GM19467 (cell line): ENCODE data around the gene FRS2.

Source experiments
- ATAC-seq: cut with Tn5 transposase; IDR thresholded peaks from one replicate; pipeline ENCODE4 v1.9.1; 2021; ENCODE audit warnings: mild to moderate bottlenecking, moderate library complexity; ENCODE audit not compliant: unreplicated experiment

FRS2 gene

DNA sequence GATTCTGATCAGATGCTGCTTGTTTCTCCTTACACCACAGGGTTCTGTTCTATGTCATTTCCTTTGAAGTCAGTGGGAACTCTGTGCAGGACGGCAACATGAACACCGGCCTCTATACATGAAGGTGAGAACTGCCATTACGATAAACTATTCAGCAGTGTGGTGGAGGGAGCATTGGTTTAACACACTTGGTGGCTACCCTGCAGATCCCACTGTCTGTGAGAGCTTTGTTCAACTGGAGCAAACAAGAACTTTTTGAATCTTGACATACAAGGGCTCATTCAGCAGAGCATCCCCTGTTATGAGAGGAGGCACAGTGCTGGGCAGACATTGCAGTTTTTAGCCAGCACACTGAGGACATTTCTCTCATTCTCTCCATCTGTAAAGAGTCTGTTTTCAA is 10.7 kb upstream of the FRS2 start:
- no peak for ATAC-seq

DNA sequence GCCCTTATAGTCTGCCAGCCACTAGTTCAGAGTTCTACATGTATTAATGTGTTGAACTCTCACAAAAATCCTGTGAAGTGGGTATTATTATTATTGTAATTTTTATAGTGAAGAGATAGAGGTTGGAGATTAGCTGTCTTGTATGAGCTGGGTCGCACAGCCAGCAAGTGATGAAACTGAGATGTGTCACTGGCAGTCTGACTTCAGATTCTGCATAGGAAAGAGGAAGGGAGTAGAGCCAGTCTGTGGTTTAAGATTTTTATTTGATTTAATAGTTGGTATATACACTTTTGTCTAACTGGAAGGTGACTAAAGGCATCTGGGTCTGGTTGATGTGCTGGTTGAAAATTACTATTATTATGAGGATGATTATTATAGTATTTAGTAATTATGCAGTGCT is 5.8 kb upstream of the FRS2 start:
- ATAC-seq, result no peak

DNA sequence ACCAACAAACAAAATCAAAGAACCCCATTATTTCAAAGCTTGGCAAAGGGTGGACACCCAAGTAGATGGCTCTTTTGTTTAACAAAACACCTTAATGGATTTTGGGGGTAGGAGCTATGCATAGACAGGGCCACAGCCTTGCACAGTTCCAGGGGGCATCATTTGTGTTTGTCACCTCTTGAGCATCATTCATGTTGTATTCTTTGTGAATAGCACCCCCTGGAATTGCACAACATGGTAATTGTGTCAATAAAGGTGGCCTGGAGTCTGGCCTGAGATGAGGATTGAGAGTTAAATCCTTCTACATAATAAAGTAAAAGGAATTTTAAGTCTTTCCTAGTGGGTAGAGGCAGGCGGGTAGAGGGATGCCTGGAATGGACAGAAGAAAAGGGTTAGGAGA is 3.3 kb upstream of the FRS2 start:
- no peak for ATAC-seq

DNA sequence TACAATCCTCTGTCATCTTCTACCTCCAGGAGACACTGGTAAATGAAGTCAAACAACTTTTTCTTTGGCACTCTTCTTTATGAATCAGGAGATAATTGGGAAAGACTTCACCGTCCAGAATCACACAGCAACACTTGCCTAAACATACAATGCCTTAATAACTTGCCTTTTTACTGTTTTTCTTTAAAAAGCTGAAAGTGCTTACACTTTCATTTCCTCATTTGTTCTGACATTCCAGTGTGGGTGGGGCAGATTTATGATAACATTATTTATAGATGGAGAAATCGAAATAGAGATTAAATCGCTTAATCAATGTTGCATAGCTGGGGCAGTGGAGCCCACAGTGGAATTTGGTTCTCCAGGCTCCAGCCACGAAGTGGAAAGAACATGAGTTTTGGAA is 2.8 kb upstream of the FRS2 start:
- no peak for ATAC-seq

DNA sequence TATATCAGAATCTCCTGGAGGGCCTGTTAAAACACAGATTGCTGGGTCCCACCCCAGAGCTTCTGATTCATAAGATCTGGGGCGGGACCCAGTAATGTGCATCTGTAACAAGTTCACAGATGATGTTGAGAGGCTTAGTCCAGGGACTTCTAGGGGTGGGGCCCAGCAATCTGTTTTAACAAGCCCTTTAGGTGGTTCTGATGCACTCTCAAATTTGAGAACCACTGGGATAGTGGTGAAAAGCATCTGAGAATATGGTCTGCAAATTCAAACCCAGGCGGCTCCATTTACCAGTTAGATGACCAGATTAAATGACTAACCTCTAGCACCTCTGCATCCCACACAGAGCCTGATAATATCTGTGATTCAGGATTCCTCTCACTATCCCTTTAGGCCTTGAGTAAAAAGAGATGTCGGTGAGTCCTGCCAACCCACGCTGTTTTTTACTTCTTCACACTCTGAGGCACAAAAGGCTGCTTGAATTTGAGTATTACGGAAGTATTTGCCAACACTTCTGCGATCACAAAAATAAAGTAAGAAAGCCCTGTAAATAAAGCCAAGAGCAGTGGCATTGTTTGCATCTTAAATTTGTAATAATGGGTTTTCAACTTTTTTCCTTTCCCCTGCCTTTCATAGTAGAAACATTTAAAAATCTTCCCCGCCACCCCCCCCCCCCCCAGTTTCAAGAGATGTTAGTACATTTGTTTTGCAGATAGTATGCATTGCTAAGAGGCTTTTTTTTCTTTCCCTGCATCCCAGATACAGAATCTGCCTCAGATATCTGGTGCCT is 1.8 kb upstream of the FRS2 start:
- no peak for ATAC-seq

DNA sequence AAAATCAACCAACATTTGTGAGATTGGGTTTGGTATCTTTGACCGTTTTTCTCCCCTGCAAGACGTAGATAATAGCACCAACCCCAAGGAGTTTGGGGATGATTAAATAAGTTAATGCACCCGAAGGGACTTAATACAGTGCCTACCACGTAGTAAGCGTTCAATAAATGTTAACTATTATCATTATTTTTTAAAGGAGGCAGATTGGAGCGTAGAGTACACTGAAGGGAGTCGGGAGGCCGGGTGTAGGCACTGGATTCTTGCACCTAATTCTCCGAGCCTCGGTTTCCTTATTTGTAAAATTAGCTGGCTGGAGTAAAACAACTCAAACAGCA is 367 bp upstream of the FRS2 start:
- no peak for ATAC-seq

DNA sequence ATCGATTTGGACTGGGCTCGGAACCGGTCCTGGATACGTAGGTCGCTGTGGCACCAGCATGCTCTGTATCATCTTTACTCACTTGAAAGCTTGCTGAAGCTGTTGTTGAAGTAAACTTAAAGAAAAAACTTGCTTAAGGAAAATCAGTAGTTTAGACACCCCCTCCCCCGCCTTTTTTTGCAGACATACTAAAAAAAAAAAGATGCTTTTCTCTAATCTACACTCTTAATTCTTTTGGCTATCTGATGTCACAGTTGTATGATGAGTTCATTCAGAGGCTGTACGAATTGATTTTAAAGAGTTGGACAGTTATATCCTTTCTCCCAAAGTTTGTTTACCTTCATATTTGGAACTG is 865 bp downstream of the FRS2 start:
- ATAC-seq, result no peak

DNA sequence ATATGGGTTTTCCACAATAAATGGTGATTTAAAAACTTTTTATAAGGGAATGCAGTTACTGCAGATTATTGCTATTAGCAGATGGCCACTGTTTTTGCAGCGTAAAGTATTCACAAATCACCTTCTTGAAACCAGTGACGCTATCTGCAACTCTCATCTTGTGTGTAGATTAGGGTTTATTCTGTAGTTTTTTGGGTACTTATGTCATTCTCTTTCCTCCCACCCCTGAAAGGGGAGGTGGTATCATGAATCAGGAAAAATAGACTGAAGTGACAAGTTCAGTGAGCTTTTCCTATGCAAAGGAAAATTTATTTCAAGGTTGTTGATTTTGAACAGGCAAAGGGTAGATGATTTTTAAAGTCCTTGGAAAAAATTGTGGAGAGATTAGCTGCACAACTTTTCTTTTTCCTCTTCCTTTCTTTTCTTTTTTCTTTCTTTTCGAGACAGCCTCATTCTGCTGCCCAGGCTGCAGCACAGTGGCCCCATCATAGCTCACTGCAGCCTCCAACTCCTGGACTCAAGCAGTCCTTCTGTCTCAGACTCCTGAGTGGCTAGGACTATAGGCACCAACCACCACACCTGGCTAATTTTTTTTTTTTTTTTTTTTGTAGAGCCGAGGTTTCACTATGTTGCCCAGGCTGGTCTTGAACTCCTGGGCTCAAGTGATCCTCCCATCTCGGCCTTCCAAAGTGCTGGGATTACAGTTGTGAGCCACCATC is 1.6 kb downstream of the FRS2 start:
- ATAC-seq, result no peak

DNA sequence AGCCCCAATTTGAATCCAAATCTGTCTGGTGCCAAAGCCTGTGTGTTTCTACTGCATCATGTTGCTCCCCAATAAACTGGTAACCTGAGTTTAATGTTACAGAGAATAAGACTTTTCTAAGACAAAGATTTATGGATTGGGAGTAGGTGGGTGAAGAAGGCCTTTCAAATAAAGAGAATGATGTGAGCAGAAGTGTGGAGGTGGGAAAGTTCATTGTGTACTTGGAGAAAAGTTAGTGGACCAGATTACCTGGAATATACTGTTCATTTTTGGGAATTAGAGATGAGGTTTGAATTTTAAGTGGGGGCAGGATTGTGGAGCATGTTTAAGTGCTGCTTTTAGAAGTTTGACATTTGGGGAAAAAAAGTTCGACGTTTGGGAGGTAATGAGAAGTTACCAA is 3.1 kb downstream of the FRS2 start:
- ATAC-seq, result no peak

DNA sequence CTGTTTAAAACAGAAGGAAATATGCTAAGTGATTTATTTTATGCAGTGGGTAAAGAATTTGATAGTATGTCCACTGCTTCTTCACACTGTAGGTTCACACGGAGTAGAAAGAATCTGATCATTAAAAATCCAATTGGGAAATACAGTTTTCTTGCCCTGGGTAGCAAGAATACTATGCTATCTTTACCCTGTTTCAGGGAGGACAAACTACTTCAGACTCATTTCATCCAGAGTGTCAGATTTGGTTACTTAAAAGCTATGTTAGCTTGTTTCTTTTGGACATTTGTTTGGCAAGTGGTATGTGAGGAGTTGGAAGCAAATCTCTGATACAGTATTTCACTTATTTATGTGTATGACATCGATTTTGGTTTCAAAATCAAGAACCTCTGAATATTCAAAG is 4.3 kb downstream of the FRS2 start:
- no peak for ATAC-seq

DNA sequence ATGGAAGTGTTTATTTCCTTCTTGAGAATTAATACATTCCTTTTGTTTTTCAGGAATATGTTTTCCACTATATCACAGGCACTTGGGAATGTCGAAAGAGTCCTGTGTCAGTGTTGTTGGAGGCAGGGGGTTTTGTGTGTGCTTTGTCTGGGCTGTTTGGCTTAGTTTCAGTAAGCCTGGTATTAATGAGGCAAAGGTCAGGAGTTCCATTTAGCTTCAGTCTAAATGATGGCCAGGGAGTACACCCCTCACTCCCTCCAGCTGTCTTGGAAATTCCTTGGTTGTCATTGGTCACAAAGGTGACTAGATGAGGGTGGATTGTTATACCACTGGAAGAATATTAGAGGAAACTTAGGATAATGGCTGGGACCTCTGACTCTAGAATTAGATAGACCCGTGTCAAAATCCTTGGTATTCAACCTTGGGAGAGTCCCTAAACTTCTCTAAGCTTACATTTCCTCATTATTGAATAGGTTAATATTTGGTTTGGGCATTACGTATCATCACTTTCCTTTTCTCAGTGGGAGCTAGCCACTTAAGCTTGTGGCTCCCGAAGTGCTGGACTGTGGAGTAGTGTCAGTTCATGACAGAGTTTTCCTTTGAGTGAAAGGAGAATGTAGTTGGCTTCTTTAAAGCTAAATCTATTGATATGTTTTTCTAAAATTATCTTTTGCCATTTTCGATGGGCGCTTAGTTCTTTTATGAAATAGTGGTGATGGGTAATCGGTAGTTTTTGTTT is 5.2 kb downstream of the FRS2 start:
- no peak for ATAC-seq

DNA sequence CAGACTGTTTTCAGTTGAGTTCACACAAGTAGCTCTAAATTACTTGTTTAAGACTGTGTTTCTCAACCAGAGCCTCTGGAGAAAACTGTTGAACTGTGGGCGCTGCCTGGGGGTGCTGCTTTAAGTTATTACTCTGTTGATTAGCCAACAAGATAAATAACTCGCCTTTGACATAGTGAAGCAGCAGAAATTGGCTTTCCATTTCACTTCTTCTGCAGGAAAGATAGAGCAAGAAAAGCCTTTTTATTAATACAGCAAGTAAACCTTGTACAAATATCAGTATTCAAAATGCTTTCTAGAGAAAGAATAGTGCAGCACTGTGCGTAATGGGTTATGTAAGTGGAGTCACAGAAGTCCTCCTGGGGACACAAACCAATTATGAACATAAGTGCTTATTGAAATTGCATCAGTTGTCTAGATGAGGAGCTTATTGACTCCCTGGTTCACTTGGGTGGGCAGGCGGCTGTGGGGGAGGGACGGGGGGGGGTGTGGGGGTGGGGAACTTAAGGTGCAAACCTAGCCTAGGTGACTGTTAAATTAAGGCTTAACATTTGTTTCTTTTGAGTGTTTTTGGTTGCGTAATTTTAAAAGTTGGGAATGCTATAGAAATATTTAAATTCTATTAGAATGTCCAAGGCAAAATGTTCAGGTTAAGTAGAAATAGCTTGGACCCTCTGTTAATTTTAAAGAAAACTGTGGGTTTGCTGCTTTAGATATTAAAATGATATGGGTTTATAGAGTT is 6.3 kb downstream of the FRS2 start:
- ATAC-seq, result no peak

DNA sequence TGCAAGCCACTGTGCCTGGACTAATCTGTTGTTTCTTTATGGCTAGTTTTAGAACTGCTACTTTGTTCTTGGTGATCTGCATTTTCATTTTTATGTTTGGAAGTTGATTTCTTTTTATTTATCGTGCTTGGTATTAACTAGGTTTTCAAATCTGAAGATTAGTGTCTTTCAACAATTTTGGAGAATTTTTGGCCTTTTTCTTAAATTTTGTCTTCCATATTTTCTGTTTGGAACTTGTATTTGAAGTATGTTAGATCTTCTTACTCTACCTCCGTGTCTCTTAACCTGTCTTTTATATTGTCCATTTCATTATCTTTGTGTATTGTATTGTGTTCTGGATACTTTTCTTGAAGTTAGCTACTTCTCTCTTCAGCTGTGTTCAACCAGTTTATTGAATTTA is 9.5 kb downstream of the FRS2 start:
- ATAC-seq, result no peak

DNA sequence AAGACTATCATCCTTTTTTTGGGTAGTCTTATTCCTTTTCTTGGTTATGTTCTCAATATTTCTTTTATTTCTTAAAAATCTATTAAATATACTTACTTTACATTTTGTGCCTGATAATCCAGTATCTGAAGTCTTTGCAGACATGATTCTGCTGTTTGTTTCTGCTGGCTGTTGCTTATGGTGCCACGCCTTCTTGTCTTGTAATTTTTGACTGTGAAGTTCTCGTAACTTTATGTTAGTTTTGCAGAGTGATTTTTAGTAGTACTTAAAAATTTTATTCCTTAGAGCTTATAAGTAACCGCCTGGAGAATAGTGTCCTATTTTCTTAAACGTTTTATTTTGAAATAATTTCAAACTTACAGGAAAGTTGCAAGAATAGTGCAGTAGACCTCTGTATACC is 10.5 kb downstream of the FRS2 start:
- ATAC-seq, result no peak

DNA sequence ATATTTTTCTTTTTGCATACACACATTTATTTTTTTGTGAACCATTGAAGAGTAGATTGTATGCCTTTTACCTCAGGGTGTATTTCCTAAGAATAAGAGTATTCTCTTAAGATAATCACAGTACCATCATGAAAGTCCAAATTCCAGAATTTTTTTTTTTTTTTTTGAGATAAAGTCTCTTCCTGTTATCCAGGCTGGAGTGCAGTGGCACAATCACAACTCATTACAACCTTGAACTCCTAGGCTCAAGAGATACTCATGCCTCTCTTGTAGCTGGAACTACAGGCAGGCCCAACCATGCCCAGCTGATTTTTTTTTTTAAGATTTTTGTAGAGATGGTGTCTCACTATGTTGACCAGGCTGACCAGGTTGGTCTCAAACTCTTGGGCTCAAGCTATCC is 10.9 kb downstream of the FRS2 start:
- ATAC-seq, result no peak

DNA sequence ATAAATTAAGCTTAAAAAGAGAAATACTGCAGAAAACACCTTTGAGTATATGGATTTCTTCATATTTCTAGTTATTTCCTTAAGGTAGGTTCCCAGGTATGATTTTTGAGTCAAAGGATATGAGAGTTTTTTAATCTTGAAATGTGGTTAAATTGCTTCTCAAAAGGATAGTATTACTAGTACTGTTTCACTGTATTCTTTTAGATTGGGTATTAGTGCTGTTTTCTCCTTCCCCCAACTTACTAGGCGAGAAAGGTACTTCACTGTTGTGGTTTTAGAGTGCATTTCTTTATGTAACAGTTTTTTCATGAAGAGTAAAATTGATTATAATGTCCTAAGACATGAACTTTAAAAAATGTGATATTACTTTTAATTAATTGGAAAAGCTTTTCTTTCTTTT is 13.5 kb downstream of the FRS2 start:
- no peak for ATAC-seq

DNA sequence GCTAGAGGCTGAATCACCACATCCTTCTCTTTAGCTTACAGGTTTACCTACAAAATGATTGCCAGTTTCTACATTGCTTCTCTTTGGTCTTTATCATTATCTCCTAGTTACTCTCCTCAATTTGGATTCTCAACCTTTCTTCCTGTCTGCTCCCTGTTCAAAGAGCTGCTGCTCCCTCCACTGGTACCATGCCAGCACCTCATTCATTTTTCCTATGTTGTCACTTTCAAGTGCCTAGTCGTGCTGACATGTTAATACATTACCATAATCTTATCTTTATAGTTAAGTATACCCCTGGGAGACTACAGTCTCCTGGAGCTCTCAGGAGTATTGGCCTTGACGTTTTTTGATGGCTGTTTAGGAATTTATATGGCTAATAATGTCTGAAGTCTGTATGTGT is 14.2 kb downstream of the FRS2 start:
- ATAC-seq, result no peak

DNA sequence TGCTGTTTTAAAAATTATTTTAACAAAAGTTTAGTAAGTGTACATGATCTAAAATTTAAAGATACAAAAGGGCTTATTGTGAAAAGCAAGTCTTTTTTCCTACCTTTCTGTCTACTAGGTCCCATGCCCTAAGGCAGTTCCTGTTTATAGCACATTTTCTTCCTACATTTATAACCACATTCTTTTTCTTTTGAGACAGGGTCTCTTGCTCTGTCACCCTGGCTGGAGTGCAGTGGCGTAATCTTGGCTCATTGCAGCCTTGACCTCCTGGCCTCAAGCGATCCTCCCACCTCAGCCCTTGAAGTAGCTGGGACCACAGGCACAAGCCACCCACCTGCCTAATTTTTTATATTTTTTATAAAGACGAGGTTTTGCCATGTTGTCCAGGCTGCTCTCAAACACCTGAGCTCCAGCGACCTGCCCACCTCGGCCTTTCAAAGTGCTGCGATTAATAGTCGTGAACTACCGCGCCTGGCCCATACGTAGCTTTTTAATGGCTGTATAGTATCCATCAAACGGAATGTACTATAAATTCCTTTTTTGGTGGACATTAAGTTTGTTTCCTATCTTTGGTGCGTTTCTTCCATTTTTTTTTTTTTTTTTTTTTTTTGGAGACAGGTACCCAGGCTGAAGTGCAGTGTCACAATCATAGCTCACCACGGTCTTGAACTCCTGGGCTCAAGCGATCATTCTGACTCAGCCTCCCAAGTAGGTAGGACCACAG is 20.9 kb downstream of the FRS2 start:
- ATAC-seq, result no peak

DNA sequence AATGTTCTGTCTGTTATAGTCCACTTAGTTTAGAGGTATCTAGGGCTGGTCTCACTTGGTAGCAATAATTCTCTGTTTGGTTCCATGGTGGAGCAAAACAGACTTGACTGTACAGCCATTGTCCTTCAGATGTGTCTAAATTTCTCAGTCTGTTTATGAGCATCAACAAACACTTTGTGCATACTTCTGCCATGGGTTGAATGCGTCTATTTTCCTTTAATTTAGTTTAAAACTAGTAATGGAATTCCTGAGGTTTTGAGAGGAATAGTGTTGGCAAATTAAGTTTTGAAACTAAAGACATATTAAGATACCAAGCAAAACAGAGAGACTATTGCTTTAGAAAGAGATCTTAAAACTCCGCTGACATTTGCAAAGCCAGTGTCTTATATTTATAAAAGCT is 22.6 kb downstream of the FRS2 start:
- ATAC-seq, result no peak

DNA sequence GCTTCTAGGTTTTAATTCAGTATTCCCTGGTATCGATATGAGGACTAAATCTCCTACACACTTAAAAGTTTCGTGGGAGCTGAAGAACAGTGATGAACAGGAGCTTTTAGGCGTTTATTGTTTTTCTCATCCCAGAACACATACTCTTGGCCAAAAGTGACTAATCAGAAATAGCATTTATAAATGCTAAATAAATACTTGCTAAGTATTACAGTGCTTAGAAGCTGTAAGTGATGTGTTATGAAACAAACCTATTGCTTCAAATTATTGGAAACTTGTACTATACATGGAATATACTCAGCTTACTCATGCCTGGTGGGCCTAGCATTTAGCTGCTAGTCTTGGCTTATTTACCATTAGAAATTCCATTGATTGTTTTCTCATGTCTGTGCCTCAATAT is 24.9 kb downstream of the FRS2 start:
- no peak for ATAC-seq
